ENCODE measurements around the gene HM13. TPM values are rescaled to one million over a fixed set of nuclear protein-coding genes. Genes with fewer than 3 reads are reported as not detected.
A peak's percentile ranks its signal among the peaks of the same experiment; 100 is the strongest.

The HM13 gene
- total and polyA plus RNA-seq, 2 experiments from 2014 or later = 126 to 150 TPM

- no peak for DNase-seq (ENCODE audit: low spot score)
- H3K36me3 Mint-ChIP-seq (ENCODE audit: low read depth) = peaks cover 87% of the 10 kb centered on the region
- H3K4me2 ChIP-seq = no peak overlapping the region
- no peak overlapping the region for H2AFZ ChIP-seq
- H3K4me1 Mint-ChIP-seq = peaks cover 50% of the 10 kb centered on the region
- H3K9me2 ChIP-seq (ENCODE audit: insufficient read depth) = no peaks in the 10 kb centered on the region
- peaks cover 47% of the 10 kb centered on the region for H3K4me1 ChIP-seq (ENCODE audit: insufficient read depth)
- H3K79me2 ChIP-seq (replicated peaks; ENCODE audit: insufficient read depth) = no peaks in the 10 kb centered on the region
- H3K27me3 ChIP-seq (ENCODE audit: insufficient read depth) = no peaks in the 10 kb centered on the region
- H3K4me3 ChIP-seq = no peak overlapping the region
- H3K36me3 ChIP-seq (ENCODE audit: insufficient read depth) = peaks cover 52% of the 10 kb centered on the region
- H3K4me3 Mint-ChIP-seq = no peak overlapping the region
- TF ChIP-seq ETS1 (IDR thresholded peaks at IDR 0.05) (no peak), JUNB (IDR thresholded peaks at IDR 0.05; ENCODE audit: unreplicated experiment) (no peak), ZNF114 (CRISPR knock-in tag; IDR thresholded peaks at IDR 0.05) (no peak), STAT1 (IDR thresholded peaks at IDR 0.05; ENCODE audit: unreplicated experiment) (no peak), EZH2phosphoT487 (IDR thresholded peaks at IDR 0.05; ENCODE audit: unreplicated experiment) (no peak), CREB1 (CRISPR knock-in tag; IDR thresholded peaks at IDR 0.05; ENCODE audit: low read depth) (no peak), EZH2 (IDR thresholded peaks at IDR 0.05; ENCODE audit: low read depth, unreplicated experiment) (no peak), ZNF462 (CRISPR knock-in tag; IDR thresholded peaks at IDR 0.05) (no peak), NANOG (IDR thresholded peaks at IDR 0.05; ENCODE audit: borderline replicate concordance) (no peak), CTCF (conservative IDR thresholded peaks at IDR 0.05; ENCODE audit: low read depth in 2 of 2) (no peak), POLR2AphosphoS5 (IDR thresholded peaks at IDR 0.05; ENCODE audit: low read depth) (no peak), ZNF331 (CRISPR knock-in tag; IDR thresholded peaks at IDR 0.05; ENCODE audit: low read depth) (no peak)
- peaks cover 85% of the 10 kb centered on the region for H3F3A ChIP-seq (replicated peaks; ENCODE audit: low read depth)
- H4K20me1 ChIP-seq (replicated peaks; ENCODE audit: insufficient read depth) = peaks cover 33% of the 10 kb centered on the region
- no peak overlapping the region for H3K27ac Mint-ChIP-seq
- H3K27ac ChIP-seq (ENCODE audit: low read depth) = peak overlapping the region; percentile 18
- H3K27me3 Mint-ChIP-seq (ENCODE audit: insufficient read depth, low read depth, poor library complexity) = peaks cover 54% of the 10 kb centered on the region
- H3K9me3 Mint-ChIP-seq = peaks cover 3% of the 10 kb centered on the region; the same call in 1 of the 3 replicates
- no peak for ATAC-seq
These were observed 50.0 kb downstream of the HM13 start for GRCh38 chr20:31564284-31564683.

Data from GM23338 (cell line).